Nephron progenitor cell (in vitro differentiated cells): Measurements from ENCODE around the gene EPN2.

Experiments used
- DNase-seq: peaks from one replicate; pipeline ENCODE4 v3.0.0; 2021
- H3K27ac Mint-ChIP-seq: 2 replicates; pipeline ENCODE4 v1.8.0; 2021; ENCODE audit warnings: mild to moderate bottlenecking, moderate library complexity, mixed read lengths
- H3K27me3 Mint-ChIP-seq: 2 replicates; pipeline ENCODE4 v1.8.0; 2021; ENCODE audit warnings: mild to moderate bottlenecking, low read depth, mixed read lengths; ENCODE audit not compliant: poor library complexity
- H3K36me3 Mint-ChIP-seq: 2 replicates; pipeline ENCODE4 v1.8.0; 2021; ENCODE audit warnings: low read depth, mixed read lengths
- H3K4me1 Mint-ChIP-seq: 2 replicates; pipeline ENCODE4 v1.8.0; 2021; ENCODE audit warnings: mixed read lengths
- H3K4me3 Mint-ChIP-seq: 2 replicates; pipeline ENCODE4 v1.8.0; 2021; ENCODE audit warnings: mild to moderate bottlenecking, moderate library complexity, mixed read lengths
- H3K9me3 Mint-ChIP-seq: 2 replicates; pipeline ENCODE4 v1.8.0; 2021; ENCODE audit warnings: mild to moderate bottlenecking, moderate library complexity, mixed read lengths
- TF ChIP-seq, protein P1 (sequence below): fragments of 200-600 bp; sonication (generic); IDR thresholded peaks from 2 replicates; pipeline ENCODE4 v1.5.0; 2021; ENCODE audit warnings: antibody characterized with exemption

EPN2 gene

DNA sequence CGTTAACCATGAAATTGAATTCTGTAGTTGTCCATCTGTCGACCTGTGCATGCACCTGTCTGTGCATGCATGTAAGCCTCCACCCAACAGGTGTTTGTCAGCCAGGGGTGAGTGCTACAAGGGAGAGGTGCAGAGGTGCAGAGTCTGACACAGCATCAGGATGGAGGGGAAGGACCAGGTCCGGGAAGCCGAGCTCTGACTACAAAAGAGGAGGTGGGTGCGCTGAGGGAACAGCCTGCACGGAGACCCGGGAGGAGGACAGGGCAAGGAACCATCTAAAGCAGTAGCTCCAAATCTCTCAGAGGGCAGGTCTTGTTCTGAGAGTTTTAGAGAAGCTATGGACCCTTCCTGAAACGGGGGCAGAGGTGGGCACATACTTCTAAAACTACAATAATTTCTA lies 71.2 kb downstream of the EPN2 start:
- H3K27ac Mint-ChIP-seq, result no peak overlapping the region
- H3K4me3 Mint-ChIP-seq, result no peak overlapping the region
- no peaks in the 10 kb centered on the region for H3K9me3 Mint-ChIP-seq
- no peak for DNase-seq
- TF ChIP-seq, protein P1, sequence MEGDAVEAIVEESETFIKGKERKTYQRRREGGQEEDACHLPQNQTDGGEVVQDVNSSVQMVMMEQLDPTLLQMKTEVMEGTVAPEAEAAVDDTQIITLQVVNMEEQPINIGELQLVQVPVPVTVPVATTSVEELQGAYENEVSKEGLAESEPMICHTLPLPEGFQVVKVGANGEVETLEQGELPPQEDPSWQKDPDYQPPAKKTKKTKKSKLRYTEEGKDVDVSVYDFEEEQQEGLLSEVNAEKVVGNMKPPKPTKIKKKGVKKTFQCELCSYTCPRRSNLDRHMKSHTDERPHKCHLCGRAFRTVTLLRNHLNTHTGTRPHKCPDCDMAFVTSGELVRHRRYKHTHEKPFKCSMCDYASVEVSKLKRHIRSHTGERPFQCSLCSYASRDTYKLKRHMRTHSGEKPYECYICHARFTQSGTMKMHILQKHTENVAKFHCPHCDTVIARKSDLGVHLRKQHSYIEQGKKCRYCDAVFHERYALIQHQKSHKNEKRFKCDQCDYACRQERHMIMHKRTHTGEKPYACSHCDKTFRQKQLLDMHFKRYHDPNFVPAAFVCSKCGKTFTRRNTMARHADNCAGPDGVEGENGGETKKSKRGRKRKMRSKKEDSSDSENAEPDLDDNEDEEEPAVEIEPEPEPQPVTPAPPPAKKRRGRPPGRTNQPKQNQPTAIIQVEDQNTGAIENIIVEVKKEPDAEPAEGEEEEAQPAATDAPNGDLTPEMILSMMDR, result no peak
- H3K4me1 Mint-ChIP-seq, result peaks cover 6% of the 10 kb centered on the region
- peaks cover 15% of the 10 kb centered on the region for H3K36me3 Mint-ChIP-seq
- no peaks in the 10 kb centered on the region for H3K27me3 Mint-ChIP-seq

DNA sequence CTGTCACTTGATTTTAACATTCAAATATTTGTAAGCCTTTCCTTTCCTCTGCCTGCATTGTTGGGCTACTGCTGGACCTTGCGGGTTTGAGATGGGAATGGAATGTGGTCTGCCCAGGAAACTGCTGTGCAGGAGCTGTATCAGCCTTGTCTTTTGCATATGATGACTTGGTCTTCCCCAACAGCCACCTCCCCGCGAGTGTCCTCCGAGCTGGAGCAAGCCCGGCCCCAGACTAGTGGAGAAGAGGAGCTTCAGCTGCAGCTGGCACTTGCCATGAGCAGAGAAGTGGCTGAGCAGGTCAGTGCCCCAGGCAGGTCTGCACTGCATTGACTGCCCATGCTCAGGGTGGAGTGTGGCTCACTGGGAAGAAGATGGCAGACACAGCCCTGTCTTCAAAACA lies 72.5 kb downstream of the EPN2 start:
- Mint-ChIP-seq H3K27me3 (no peaks in the 10 kb centered on the region), H3K36me3 (peaks cover 24% of the 10 kb centered on the region), H3K4me1 (peaks cover under 1% of the 10 kb centered on the region), H3K9me3 (no peaks in the 10 kb centered on the region), H3K27ac (no peak overlapping the region), H3K4me3 (no peak overlapping the region)
- TF ChIP-seq, protein P1, result no peak
- DNase-seq, result no peak

DNA sequence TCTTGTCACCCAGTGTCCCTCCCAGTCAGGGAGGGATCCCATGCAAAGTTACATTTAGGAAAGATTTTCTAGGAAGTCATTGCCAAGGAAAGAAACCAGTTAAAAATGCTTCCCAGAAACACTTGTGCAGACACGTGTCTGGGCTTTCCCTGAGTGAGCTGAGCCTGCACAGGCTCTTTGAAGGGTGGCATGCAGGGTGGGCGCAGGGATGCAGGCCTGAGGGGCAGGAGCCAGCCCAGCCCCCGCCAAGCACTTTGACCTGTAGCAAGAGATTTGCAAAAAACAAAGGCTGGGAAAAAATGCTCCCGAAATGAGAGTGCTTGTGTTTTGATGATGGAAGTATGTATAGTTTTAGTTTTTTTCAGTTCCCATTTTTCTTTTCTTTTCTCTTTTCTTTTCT lies 73.0 kb downstream of the EPN2 start:
- no peaks in the 10 kb centered on the region for H3K27me3 Mint-ChIP-seq
- TF ChIP-seq, protein P1, result no peak
- no peak overlapping the region for H3K4me3 Mint-ChIP-seq
- H3K9me3 Mint-ChIP-seq, result no peaks in the 10 kb centered on the region
- no peak for DNase-seq
- H3K36me3 Mint-ChIP-seq, result peaks cover 28% of the 10 kb centered on the region
- H3K4me1 Mint-ChIP-seq, result peaks cover 4% of the 10 kb centered on the region
- no peak overlapping the region for H3K27ac Mint-ChIP-seq

DNA sequence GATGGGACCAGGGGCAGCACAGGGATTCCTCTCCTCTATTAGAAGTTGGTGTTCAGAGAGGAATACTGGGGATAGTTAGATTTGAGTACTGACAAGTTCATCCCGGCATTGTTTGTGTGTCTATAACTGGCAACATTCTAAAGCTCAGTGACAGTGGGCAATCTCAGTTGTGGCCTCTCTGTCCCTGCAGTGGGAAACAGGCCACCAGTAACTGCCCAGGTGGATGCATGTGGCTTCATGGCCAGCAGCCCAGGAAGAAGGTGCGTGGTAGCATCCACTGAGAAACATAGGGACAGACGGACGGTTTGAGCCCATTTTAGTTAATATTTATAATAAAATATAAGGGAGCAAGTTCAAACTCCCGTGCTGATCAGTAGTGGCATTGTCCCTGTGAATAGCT lies 73.8 kb downstream of the EPN2 start:
- DNase-seq, result no peak
- Mint-ChIP-seq H3K9me3 (no peaks in the 10 kb centered on the region), H3K27ac (no peak overlapping the region)

DNA sequence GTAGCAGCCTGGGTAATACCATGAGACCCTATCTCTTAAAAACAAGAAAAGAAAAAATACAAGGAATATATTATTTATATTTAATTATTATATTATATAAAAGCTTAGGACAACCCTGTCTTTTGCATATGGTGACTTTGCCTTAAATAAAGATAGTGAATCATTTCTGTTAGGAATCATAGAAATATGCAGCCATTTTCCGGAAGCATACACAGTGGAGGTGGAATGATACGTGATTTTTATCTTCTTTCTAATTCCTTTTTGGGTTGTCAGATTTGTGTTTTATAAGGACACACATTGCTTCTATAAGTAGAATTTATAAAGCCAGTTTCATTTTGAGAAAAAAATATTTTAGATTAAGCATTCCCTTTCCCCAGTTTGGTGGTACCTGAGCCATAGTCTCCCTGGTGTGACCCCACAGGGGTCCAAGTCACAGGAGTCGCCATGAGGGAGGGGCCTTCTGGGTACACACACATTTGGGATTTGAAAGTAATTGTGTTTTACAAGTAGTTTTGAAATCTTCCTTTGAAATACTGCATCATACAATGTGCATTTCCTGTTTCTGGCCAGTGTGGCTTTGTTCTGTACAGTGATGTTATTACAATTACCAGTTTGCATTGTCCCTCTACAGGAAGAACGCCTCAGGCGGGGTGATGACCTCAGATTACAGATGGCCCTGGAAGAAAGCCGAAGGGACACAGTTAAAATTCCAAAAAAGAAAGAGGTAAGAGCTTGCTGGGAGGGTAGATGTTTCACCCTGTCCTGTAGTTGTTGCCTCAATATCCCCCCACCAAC lies 74.5 kb downstream of the EPN2 start:
- no peak for DNase-seq
- Mint-ChIP-seq H3K36me3 (peaks cover 28% of the 10 kb centered on the region), H3K9me3 (no peaks in the 10 kb centered on the region), H3K27ac (no peak overlapping the region), H3K4me1 (peaks cover 14% of the 10 kb centered on the region), H3K27me3 (no peaks in the 10 kb centered on the region), H3K4me3 (no peak overlapping the region)
- TF ChIP-seq, protein P1, result no peak

More for the DNA sequence above, 73.8 kb downstream of the EPN2 start:
- Mint-ChIP-seq H3K4me3 (no peak overlapping the region), H3K27me3 (no peaks in the 10 kb centered on the region), H3K36me3 (peaks cover 28% of the 10 kb centered on the region), H3K4me1 (peaks cover 8% of the 10 kb centered on the region)
- TF ChIP-seq, protein P1, result no peak

DNA sequence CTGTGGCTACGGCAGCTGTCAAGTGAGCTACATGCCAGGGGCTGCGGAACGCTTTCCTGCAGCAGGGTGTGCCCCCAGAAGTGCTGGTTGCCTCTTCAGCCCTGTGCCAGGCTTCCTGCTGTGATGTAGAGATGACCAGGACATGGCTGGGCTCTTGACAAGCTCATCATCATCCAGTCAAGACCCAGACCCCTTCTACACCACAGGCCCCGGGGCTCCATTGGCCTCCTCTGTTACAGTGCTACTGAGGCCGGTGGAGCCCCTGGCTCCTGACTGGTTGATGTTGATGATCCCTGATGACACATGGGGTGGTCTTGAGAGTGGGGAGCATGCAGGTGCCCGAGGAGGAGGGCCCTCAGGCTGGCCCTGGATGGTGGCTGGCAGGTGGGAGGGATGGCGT lies 75.2 kb downstream of the EPN2 start:
- no peak overlapping the region for H3K27ac Mint-ChIP-seq
- no peak for DNase-seq
- TF ChIP-seq, protein P1, result no peak
- no peak overlapping the region for H3K4me3 Mint-ChIP-seq
- H3K4me1 Mint-ChIP-seq, result peaks cover 22% of the 10 kb centered on the region
- no peaks in the 10 kb centered on the region for H3K9me3 Mint-ChIP-seq
- H3K36me3 Mint-ChIP-seq, result peaks cover 28% of the 10 kb centered on the region
- H3K27me3 Mint-ChIP-seq, result no peaks in the 10 kb centered on the region
